Pons (tissue), 1 donor: Measurements from ENCODE around the gene DIPK2A.

ENCODE experiments used
- DNase-seq: peaks from one replicate; pipeline ENCODE4 v3.0.0-alpha.2; 2016; ENCODE audit warnings: low spot score

The DIPK2A gene

DNA sequence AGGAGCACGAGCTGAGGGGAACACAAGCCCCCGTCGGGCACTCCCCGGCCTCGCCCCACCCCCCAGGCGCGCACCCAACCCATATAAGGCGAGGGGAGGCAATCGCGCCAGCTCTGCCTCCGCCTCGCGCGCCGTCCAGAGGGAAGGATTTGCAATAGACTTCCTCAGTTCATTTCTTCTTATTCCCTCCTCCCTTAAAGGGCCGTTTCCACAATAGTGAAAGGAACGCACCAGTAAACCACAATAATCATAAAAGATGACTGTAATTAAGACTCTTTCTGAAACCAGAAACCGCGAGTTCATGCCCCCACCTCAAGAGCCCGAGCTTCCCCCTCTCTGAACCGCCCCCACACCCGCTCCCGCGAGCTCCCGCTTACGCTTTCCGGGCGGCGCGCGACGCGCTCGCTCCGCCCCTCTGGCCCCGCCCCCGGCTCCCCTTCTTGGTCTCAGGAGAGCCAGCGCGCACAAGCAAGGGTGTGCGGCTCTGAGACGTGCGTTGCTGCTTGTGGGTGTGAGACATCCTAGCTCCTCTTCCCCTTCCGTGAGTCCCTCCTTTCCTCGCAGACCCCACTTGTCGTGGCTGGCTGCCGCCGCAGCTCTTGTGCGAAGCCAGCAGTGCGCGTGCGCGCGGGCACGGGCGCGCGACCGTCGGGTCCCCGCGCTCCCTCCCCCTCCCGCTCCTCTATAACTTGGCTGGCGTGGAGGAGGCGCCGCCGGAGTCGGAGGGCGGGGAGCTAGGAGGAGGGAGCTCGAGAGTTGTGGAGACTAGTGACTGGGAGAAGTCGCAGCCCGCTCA is at the start of gene DIPK2A:
DIPK2A (plus strand) TSS at position 465 of the 796 bp plus-strand sequence. CDS start 510 bp downstream, outside the sequence.
- peak; percentile 97 for DNase-seq

- no peak for DNase-seq
Observed at GRCh38 chr3:143924522-143925285, 46.9 kb upstream of the DIPK2A start.

GRCh38 chr3:143928056-143928455 is 43.6 kb upstream of the DIPK2A start:
- no peak for DNase-seq

GRCh38 chr3:143928541-143929255 is 42.9 kb upstream of the DIPK2A start:
- DNase-seq, result no peak

DNA sequence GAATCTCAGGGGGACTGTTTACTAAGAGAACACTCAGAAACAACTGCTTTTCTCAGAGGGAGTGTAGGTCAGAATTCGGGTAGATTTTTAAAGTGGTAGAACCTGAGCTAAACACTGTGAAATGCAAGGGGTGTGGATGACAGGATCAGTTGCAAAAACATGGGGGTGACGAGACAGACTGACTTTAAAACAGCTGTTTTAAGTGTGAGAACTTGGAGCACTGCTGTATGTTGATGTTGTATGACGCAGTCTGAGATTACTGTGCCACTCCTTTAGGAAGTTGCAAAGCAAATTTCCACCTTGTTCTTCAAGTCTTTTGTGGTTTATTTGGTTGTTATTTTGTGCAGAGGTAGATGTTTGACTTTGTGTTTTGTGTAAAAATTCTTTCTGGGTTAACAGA is 36.8 kb upstream of the DIPK2A start:
- no peak for DNase-seq

- DNase-seq, result no peak
Observed at GRCh38 chr3:143935678-143936077, 35.9 kb upstream of the DIPK2A start.

- no peak for DNase-seq
Observed at GRCh38 chr3:143950810-143951209, 20.8 kb upstream of the DIPK2A start.

- DNase-seq, result peak; percentile 78
Observed at GRCh38 chr3:143951351-143951971, 20.2 kb upstream of the DIPK2A start.

- no peak for DNase-seq
Observed at GRCh38 chr3:143952569-143953072, 19.0 kb upstream of the DIPK2A start.

DNA sequence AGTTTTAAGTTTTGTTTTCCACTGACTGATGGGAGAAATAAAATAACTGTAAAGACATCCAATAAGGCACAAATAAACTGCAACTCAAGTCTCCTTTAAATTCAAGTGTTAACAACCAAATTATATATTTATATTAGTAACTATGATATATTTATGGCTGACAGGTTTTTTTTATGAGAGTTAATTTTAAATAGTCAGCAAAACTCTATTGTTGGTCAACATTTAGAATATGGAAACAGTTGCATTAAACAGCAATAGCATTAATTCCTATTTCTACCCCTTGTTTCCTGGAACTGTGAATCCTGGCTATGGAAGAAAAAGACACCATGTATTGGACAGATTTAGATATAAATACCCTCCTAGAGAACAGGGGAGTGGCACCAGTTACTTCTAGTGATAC is 16.5 kb upstream of the DIPK2A start:
- DNase-seq, result no peak

DNA sequence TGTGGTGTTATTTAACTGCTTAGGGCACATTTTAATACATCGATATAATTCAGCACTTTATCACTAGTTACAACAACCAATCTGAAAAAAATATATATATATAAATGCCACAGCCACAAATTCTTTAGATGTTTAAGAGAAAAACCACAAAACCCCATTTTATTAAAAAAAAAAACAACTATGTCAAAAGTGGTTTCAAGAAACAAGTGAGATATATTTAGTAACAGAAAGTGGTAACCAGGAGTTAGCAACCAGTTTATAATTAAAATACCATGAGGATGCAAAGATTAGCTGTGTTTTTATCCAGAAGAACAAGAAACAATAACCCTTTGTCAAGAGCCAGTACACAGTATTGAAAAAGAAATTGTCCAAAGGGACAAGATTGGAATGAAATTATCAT is 14.8 kb upstream of the DIPK2A start:
- no peak for DNase-seq

DNA sequence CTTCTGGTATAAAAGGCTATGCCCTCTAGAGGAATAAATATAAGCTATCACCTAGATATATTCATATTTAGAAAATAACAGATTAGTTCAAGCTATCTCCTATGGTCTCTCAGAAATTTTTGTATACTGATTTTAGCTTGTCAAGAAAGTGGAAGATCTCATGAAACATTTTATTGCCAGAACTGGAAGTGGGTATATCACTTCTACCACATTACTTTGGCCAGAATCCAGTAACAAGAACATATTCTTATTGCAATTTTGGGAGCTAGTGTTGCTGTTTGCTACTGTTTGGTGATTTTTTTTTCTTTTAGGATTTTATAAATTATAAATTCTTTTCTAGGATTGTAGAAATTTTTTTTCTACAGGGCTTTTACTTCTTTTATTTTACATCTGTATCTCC is 14.2 kb upstream of the DIPK2A start:
- no peak for DNase-seq

- no peak for DNase-seq
Observed at GRCh38 chr3:143958966-143959365, 12.7 kb upstream of the DIPK2A start.

DNA sequence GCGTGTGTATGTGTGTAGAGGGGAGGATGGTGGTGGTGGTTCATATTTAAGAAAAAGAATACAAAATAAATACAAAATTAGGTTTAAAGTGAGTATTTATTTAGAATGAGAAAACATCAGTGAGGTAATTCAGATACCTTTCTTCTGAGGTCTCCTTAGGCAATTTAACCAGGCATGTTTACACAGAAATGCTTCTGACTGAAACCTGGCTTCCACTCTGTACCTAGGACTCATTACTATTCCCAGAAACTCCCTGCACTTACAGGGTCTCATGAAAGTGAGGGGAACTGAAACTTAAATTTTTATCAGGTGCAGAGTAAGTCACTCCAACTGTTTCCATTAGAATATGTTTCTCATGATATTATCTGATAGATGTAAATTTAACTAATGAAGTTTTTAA is 10.3 kb upstream of the DIPK2A start:
- DNase-seq, result no peak

DNA sequence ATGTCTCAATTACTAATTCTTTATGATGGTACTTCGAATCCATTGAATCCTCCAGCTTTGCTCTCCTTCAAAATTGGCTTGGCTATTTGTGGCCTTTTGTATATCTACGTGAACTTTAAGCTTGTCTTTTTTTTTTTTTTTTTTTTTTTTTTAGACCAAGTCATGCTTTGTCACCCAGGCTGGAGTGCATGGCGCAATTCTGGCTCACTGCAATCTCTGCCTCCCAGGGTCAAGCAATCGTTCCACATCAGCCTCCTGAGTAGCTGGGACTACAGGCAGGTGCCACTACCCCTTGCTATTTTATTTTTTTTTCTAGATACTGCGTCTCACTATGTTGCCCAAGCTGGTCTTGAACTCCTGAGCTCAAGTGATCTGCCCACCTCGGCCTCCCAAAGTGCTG is 7.7 kb upstream of the DIPK2A start:
- no peak for DNase-seq

GRCh38 chr3:143970773-143971358 is 757 bp upstream of the DIPK2A start:
- DNase-seq, result peak; percentile 47

GRCh38 chr3:143972155-143972504 is 507 bp downstream of the DIPK2A start:
- peak; percentile 70 for DNase-seq

- no peak for DNase-seq
Observed at GRCh38 chr3:143972505-143973258, 1.1 kb downstream of the DIPK2A start.

GRCh38 chr3:143973259-143974021 is 1.8 kb downstream of the DIPK2A start:
- peak; percentile 93 for DNase-seq
